LNCAP (cell line): Measurements from ENCODE around the gene OSBP2.

Experiments
- CTCF ChIP-seq: fragments of 450-650 bp; IDR thresholded peaks from 2 replicates; pipeline ENCODE4 v1.5.1; 2017; ENCODE audit warnings: mild to moderate bottlenecking

The OSBP2 gene

GRCh38 chr22:30932661-30933060 lies 238.0 kb downstream of the OSBP2 start:
- TF ChIP-seq CTCF: no peak

- TF ChIP-seq CTCF: no peak
These were observed 238.8 kb downstream of the OSBP2 start for GRCh38 chr22:30933457-30933856.

GRCh38 chr22:30934053-30934452 lies 239.4 kb downstream of the OSBP2 start:
- no peak for TF ChIP-seq CTCF

- no peak for TF ChIP-seq CTCF
These were observed 246.2 kb downstream of the OSBP2 start for GRCh38 chr22:30940685-30941362.

GRCh38 chr22:30941363-30941740 lies 246.7 kb downstream of the OSBP2 start:
- TF ChIP-seq CTCF: no peak

GRCh38 chr22:30943368-30943767 lies 248.7 kb downstream of the OSBP2 start:
- no peak for TF ChIP-seq CTCF

- TF ChIP-seq CTCF: no peak
These were observed 250.3 kb downstream of the OSBP2 start for GRCh38 chr22:30944986-30945385.

- TF ChIP-seq CTCF: no peak
These were observed 251.0 kb downstream of the OSBP2 start for GRCh38 chr22:30945653-30946052.
